K562 (cell line): ENCODE measurements around the gene TGFBR3L. TPM values are rescaled to one million over a fixed set of nuclear protein-coding genes. Genes with fewer than 3 reads are reported as not detected.

Experiments
- ARNT ChIP-seq, 2 experiments: fragments of 450-650 bp; IDR thresholded peaks; 2 replicates each; pipeline ENCODE4 v1.6.1; 2016; ENCODE audit warnings: mild to moderate bottlenecking in 1 of 2
- ASH1L ChIP-seq: fragments of 450-650 bp; IDR thresholded peaks from 2 replicates; pipeline ENCODE4 v1.6.1; 2018; ENCODE audit warnings: borderline replicate concordance, mild to moderate bottlenecking, low read depth; ENCODE audit not compliant: partially characterized antibody
- CBFA2T2 ChIP-seq: fragments of 450-650 bp; conservative IDR thresholded peaks from 2 replicates; pipeline ENCODE4 v1.6.1; 2017; ENCODE audit warnings: mild to moderate bottlenecking
- CBX3 ChIP-seq, 2 experiments: IDR thresholded peaks; 1 replicate in 1 of 2; 2 replicates in 1 of 2; pipeline ENCODE4 v1.6.1; 2012; ENCODE audit warnings: inconsistent platforms in 2 of 2, low read length in 2 of 2, borderline replicate concordance in 1 of 2, control low read depth in 1 of 2
- CEBPB ChIP-seq: fragments of 450-650 bp; IDR thresholded peaks from 2 replicates; pipeline ENCODE4 v1.6.1; 2016; ENCODE audit warnings: missing genetic modification characterization, missing compliant biosample characterization
- CREBBP ChIP-seq: IDR thresholded peaks from one replicate; pipeline ENCODE4 v1.6.1; 2012; ENCODE audit warnings: low read depth, mild to moderate bottlenecking, control low read depth, inconsistent platforms, low read length
- GABPA ChIP-seq: fragments of 200-800 bp; sonication (Bioruptor generic); conservative IDR thresholded peaks from 2 replicates; pipeline ENCODE4 v1.6.1; 2016; ENCODE audit warnings: low read depth, missing genetic modification characterization, missing compliant biosample characterization
- ILK ChIP-seq: fragments of 450-650 bp; IDR thresholded peaks from 2 replicates; pipeline ENCODE4 v1.6.1; 2016; ENCODE audit warnings: missing genetic modification characterization, low read depth, mild to moderate bottlenecking, missing compliant biosample characterization, moderate library complexity, borderline replicate concordance
- KDM1A ChIP-seq, 2 experiments: fragments of 450-650 bp; IDR thresholded peaks; 2 replicates each; pipeline ENCODE4 v1.6.1; 2016; ENCODE audit warnings: mild to moderate bottlenecking in 2 of 2
- L3MBTL2 ChIP-seq: fragments of 450-650 bp; IDR thresholded peaks from 2 replicates; pipeline ENCODE4 v1.6.1; 2016; ENCODE audit warnings: mild to moderate bottlenecking, moderate library complexity
- MAFG ChIP-seq: fragments of 450-650 bp; conservative IDR thresholded peaks from 2 replicates; pipeline ENCODE4 v1.6.1; 2016; ENCODE audit warnings: missing genetic modification characterization, missing compliant biosample characterization
- MCM5 ChIP-seq: fragments of 450-650 bp; IDR thresholded peaks from 2 replicates; pipeline ENCODE4 v1.6.1; 2016; ENCODE audit warnings: low read depth
- MYBL2 ChIP-seq, 2 experiments: fragments of 450-650 bp in 1 of 2; sonication (generic) in 1 of 2; formaldehyde crosslinking in 1 of 2; IDR thresholded peaks; 2 replicates each; pipeline versions ENCODE4 v1.6.1 to v1.8.1; 2017 to 2022; ENCODE audit warnings: borderline replicate concordance in 1 of 2, inconsistent platforms in 1 of 2, low read depth in 1 of 2, mild to moderate bottlenecking in 1 of 2, missing genetic modification reagents in 1 of 2, moderate library complexity in 1 of 2
- NR2F6 ChIP-seq: fragments of 450-650 bp; formaldehyde crosslinking; IDR thresholded peaks from 2 replicates; pipeline ENCODE4 v1.4.0; 2020; ENCODE audit warnings: mild to moderate bottlenecking
- NR3C1 ChIP-seq: sonication (generic); formaldehyde crosslinking; IDR thresholded peaks from 2 replicates; pipeline ENCODE4 v1.8.1; 2022; ENCODE audit warnings: missing genetic modification reagents
- NRF1 ChIP-seq, 2 experiments: fragments of 450-650 bp; IDR thresholded peaks in 1 of 2; conservative IDR thresholded peaks in 1 of 2; 2 replicates each; pipeline ENCODE4 v1.6.1; 2014; ENCODE audit warnings: mild to moderate bottlenecking in 2 of 2
- PHB ChIP-seq: fragments of 250-450 bp; sonication (Bioruptor Pico); IDR thresholded peaks from 2 replicates; pipeline ENCODE4 v1.5.0; 2021
- SMARCA5 ChIP-seq: fragments of 450-650 bp; IDR thresholded peaks from 2 replicates; pipeline ENCODE4 v1.6.1; 2016
- SMC3 ChIP-seq: conservative IDR thresholded peaks from 2 replicates; pipeline ENCODE4 v1.6.1; 2011; ENCODE audit warnings: low read depth, low read length, improper control_type of control experiment; ENCODE audit not compliant: insufficient read depth
- TAF7 ChIP-seq: fragments of 450-650 bp; IDR thresholded peaks from 2 replicates; pipeline ENCODE4 v1.6.1; 2016; ENCODE audit warnings: missing genetic modification characterization, missing compliant biosample characterization
- TRIM28 ChIP-seq: fragments of 450-650 bp; IDR thresholded peaks from 2 replicates; pipeline ENCODE4 v1.6.1; 2017
- ZBTB7A ChIP-seq: IDR thresholded peaks from 2 replicates; pipeline ENCODE4 v1.6.1; 2011; ENCODE audit warnings: low read depth, mild to moderate bottlenecking, low read length, moderate library complexity, borderline replicate concordance; ENCODE audit not compliant: control insufficient read depth
- ZNF140 ChIP-seq: fragments of 250-450 bp; sonication (Bioruptor Pico); IDR thresholded peaks from 2 replicates; pipeline ENCODE4 v1.8.0; 2021; ENCODE audit warnings: moderate library complexity, mild to moderate bottlenecking, inconsistent platforms
- ZNF174 ChIP-seq: fragments of 250-450 bp; sonication (Bioruptor Pico); IDR thresholded peaks from 2 replicates; pipeline ENCODE4 v1.4.0; 2020; ENCODE audit warnings: mild to moderate bottlenecking
- ZNF589 ChIP-seq: fragments of 200-800 bp; sonication (Bioruptor generic); IDR thresholded peaks from 2 replicates; pipeline ENCODE4 v1.6.1; 2016; ENCODE audit warnings: low read depth, missing genetic modification characterization, missing compliant biosample characterization
- polyA plus RNA-seq, 8 experiments: library from polyadenylated mRNA; depleted of rRNA in 4 of 8; stranded (reverse) in 5 of 8; unstranded in 3 of 8; fragments of >200 nt; fragmentation: Nextera tagmentation in 2 of 8; fragmentation: Illumina TruSeq in 1 of 8; extraction: Ambion mirVana in 2 of 8; extraction: Trizol in 1 of 8; gene quantifications; 2 replicates each; pipeline versions ENCODE4 v1.2.1 to v1.2.3, GENCODE V29; 2011 to 2014; ENCODE audit warnings: inconsistent platforms in 1 of 8, missing spikeins in 1 of 8
- total RNA-seq, 7 experiments: library from RNA; depleted of rRNA in 6 of 7; stranded (reverse); fragments of >200 nt in 6 of 7; fragmentation: Illumina TruSeq in 2 of 7; extraction: Trizol in 2 of 7; gene quantifications; 2 replicates each; pipeline versions ENCODE4 v1.2.1 to v1.2.3, GENCODE V29; 2011 to 2021; ENCODE audit warnings: low replicate concordance in 1 of 7
- TF ChIP-seq, protein P1 (sequence below): fragments of 450-650 bp; formaldehyde crosslinking; IDR thresholded peaks from 2 replicates; pipeline ENCODE4 v1.4.0; 2022; ENCODE audit warnings: missing genetic modification characterization
- TF ChIP-seq, protein P2 (sequence below): fragments of 250-450 bp; sonication (Bioruptor Pico); IDR thresholded peaks from 2 replicates; pipeline ENCODE4 v1.5.0; 2021
- TF ChIP-seq, protein P3 (sequence below), 2 experiments: fragments of 450-650 bp; conservative IDR thresholded peaks; 2 replicates each; pipeline ENCODE4 v1.6.1; 2017; ENCODE audit warnings: mild to moderate bottlenecking in 2 of 2, moderate library complexity in 2 of 2

The TGFBR3L gene
- total and polyA plus RNA-seq, 9 of the 15 experiments (the other 6 are each of a cell fraction or from before 2014, with no cell fraction given) = not detected

DNA sequence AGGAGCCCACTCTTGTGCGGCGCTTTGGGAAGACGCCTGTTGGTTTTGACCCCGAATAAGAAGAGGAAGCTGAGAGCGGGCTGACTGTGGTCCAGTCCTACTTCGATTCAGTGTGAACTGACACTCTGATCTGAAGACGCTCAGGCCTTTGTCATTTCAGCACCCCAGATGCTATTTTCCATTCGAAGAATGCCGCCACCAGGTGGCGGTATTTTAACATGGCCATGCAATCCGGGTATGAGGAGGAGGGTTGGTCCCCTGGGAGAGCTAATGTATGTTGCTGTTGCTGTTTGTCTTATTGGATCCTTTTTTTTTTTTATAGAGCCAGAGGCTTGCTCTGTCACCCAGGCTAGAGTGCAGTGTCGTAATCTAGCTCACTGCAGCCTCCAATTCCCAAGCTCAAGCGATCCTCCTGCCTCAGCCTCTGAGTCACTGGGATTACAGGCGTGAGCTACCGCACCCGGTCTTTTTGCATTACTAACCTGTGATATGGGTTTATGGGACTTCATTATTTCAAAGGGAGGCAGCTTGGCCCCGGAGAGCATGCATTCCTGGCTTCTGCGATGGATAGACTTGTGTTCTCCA lies 29.6 kb downstream of the TGFBR3L start (continued):
- no peak for TF ChIP-seq NR3C1 (CRISPR knock-in tag)
- peak; percentile 77 for TF ChIP-seq SMARCA5
- TF ChIP-seq PHB (CRISPR knock-in tag) = peak; percentile 60; the same call in 1 of the 2 replicates
- TF ChIP-seq MAFG (tag) = no peak
- TF ChIP-seq ZBTB7A = 0 out of 2 replicates have a peak, but pooled peaks have one; percentile 2
- TF ChIP-seq GABPA (tag) = no peak
- TF ChIP-seq, protein P1, sequence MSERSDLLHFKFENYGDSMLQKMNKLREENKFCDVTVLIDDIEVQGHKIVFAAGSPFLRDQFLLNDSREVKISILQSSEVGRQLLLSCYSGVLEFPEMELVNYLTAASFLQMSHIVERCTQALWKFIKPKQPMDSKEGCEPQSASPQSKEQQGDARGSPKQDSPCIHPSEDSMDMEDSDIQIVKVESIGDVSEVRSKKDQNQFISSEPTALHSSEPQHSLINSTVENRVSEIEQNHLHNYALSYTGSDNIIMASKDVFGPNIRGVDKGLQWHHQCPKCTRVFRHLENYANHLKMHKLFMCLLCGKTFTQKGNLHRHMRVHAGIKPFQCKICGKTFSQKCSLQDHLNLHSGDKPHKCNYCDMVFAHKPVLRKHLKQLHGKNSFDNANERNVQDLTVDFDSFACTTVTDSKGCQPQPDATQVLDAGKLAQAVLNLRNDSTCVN (CRISPR knock-in tag) = no peak
- no peak for TF ChIP-seq TRIM28
- TF ChIP-seq, protein P2, sequence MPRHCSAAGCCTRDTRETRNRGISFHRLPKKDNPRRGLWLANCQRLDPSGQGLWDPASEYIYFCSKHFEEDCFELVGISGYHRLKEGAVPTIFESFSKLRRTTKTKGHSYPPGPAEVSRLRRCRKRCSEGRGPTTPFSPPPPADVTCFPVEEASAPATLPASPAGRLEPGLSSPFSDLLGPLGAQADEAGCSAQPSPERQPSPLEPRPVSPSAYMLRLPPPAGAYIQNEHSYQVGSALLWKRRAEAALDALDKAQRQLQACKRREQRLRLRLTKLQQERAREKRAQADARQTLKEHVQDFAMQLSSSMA = no peak
- TF ChIP-seq, protein P3, sequence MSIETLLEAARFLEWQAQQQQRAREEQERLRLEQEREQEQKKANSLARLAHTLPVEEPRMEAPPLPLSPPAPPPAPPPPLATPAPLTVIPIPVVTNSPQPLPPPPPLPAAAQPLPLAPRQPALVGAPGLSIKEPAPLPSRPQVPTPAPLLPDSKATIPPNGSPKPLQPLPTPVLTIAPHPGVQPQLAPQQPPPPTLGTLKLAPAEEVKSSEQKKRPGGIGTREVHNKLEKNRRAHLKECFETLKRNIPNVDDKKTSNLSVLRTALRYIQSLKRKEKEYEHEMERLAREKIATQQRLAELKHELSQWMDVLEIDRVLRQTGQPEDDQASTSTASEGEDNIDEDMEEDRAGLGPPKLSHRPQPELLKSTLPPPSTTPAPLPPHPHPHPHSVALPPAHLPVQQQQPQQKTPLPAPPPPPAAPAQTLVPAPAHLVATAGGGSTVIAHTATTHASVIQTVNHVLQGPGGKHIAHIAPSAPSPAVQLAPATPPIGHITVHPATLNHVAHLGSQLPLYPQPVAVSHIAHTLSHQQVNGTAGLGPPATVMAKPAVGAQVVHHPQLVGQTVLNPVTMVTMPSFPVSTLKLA (conservative IDR thresholded peaks at IDR 0.05) = peak; percentile 88 to 89
- TF ChIP-seq NRF1 (conservative IDR thresholded peaks at IDR 0.05 in 1 of 2, IDR thresholded peaks at IDR 0.05 in 1 of 2) = no peak
- TF ChIP-seq ZNF140 (CRISPR knock-in tag) = no peak
- 0 out of 2 replicates have a peak, but pooled peaks have one; percentile 37 for TF ChIP-seq NR2F6
- TF ChIP-seq ILK (tag) = no peak
- TF ChIP-seq ASH1L = no peak
- TF ChIP-seq ZNF174 (CRISPR knock-in tag) = no peak
- TF ChIP-seq ARNT (IDR thresholded peaks at IDR 0.05) = peak in 1 of 2 experiments; percentile 69; a peak in 2 of 4 replicates
- no peak for TF ChIP-seq CREBBP
- TF ChIP-seq CBX3 (IDR thresholded peaks at IDR 0.05; ENCODE audit: borderline replicate concordance in 1 of 2, low read length in 2 of 2) = peak in 1 of 2 experiments; percentile 81; a peak in 1 of 3 replicates
- TF ChIP-seq CBFA2T2 = no peak
- no peak for TF ChIP-seq CEBPB (tag)
- TF ChIP-seq KDM1A (IDR thresholded peaks at IDR 0.05) = no peak; a peak in 1 of 4 replicates
- TF ChIP-seq SMC3 = peak; percentile 83
- TF ChIP-seq MCM5 = no peak
- no peak for TF ChIP-seq ZNF589 (CRISPR knock-in tag)
- TF ChIP-seq MYBL2 (IDR thresholded peaks at IDR 0.05; ENCODE audit: low read depth) = no peak
- TF ChIP-seq MYBL2 (CRISPR knock-in tag; IDR thresholded peaks at IDR 0.05; ENCODE audit: borderline replicate concordance) = no peak
- 0 out of 2 replicates have a peak, but pooled peaks have one; percentile 5 for TF ChIP-seq TAF7 (tag)
- peak; percentile 77; the same call in 1 of the 2 replicates for TF ChIP-seq L3MBTL2
